22Rv1 (cell line): ENCODE measurements around the gene CACTIN.

Experiments
- H3K27ac ChIP-seq: fragments of 450-650 bp; 2 replicates; pipeline ENCODE4 v1.5.1; 2017
- ZFX ChIP-seq: fragments of 450-650 bp; IDR thresholded peaks from 2 replicates; pipeline ENCODE4 v1.6.1; 2017; ENCODE audit warnings: antibody characterized with exemption, borderline replicate concordance
- TF ChIP-seq, protein P1 (sequence below): fragments of 450-650 bp; IDR thresholded peaks from 2 replicates; pipeline ENCODE4 v1.5.1; 2017; ENCODE audit warnings: mild to moderate bottlenecking

The CACTIN gene

DNA sequence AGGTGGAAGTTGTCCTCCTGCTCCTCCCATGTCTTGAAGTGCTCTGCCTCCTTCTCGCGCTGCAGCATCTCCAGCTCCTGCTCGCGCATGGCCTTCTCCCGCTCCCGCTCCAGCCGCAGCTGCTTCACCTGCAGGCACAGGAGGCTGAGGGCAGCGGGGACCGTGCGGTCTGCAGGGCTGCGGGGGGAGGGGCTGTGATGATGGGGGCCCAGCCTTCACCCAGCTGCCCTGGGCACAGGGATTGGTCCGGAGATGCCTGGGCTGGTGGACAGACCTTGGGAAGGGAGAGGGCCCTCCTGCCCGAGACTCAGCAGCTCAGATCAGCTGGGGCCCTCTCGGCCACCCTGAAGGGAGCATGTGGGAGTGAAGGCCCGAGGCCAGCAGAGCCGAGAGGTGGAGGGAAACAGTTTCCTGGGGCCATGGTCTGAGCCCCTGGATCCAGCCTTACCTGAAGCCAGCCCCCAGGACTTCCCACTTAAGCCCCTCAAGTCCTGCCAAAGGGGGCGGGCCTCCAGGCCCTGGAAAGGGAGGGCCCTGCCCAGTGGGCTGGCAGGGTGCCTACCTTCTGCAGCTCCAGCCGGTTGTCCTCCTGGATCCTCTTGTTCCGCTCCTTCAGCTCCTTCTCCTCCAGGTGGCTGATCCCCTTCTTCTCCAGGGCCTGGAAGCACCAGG, 6.3 kb downstream of the CACTIN start:
- no peak overlapping the region for H3K27ac ChIP-seq
- no peak for TF ChIP-seq ZFX
- TF ChIP-seq, protein P1, sequence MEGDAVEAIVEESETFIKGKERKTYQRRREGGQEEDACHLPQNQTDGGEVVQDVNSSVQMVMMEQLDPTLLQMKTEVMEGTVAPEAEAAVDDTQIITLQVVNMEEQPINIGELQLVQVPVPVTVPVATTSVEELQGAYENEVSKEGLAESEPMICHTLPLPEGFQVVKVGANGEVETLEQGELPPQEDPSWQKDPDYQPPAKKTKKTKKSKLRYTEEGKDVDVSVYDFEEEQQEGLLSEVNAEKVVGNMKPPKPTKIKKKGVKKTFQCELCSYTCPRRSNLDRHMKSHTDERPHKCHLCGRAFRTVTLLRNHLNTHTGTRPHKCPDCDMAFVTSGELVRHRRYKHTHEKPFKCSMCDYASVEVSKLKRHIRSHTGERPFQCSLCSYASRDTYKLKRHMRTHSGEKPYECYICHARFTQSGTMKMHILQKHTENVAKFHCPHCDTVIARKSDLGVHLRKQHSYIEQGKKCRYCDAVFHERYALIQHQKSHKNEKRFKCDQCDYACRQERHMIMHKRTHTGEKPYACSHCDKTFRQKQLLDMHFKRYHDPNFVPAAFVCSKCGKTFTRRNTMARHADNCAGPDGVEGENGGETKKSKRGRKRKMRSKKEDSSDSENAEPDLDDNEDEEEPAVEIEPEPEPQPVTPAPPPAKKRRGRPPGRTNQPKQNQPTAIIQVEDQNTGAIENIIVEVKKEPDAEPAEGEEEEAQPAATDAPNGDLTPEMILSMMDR = no peak

DNA sequence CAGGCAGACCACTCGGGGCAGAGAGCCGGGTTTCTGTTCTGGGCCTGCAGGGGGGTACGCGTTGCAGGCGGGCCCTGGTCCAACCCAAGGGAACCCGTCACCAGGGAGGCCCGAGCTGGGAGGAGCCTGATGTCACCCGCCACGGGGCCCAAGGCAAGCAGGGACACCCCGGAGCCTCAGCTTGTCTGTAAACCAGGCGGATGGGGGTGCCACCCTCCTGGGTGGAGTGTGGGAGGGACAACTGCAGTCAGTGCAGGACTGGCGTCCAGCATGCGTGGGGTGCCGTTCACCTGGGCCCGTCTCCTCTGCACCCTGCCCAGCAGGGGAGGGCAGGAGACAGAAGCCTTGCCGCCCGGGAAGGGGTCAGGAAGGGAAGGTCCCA, 7.0 kb downstream of the CACTIN start:
- no peak overlapping the region for H3K27ac ChIP-seq

DNA sequence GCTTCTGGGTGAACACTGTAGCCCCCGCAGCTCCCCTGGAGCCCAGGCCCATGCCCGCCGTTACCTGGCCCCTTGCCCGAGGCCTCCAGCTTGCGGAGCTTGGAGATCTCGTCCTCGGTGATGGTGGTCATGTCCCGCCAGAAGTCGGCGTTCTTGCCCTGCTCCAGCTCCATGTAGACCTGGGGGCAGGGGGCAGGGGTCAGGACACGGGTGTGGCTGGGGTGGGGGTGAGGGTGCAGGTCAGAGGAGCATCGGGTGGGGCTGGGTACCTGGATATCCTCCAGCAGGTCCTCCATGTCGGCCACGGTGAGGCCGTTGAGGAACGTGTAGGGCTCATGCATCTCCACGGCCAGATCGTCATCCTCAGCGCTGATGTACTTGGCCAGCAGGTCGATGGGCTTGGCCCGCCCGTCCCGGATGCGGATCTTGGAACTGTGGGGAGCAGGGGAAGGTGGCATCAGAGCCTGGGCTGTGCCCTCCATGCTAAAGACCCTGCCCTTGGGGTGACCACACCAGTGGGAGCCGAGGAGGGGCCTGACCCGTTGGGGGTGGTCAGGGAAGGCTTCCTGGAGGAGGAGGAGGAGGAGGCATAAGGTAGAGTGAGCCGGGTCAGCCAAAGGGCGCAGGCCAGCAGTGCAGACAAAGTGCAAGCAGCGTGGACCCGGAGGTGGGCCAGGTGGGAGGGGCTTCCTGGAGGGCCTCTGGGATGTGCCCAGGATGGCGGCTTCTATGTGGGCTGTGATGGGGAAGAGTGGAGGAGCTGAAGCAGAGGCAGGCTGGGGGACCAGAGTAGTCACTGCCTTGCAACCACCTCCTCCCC, 7.6 kb downstream of the CACTIN start:
- TF ChIP-seq, protein P1 = peak; percentile 53
- no peak for TF ChIP-seq ZFX
- H3K27ac ChIP-seq = no peak overlapping the region

More for the DNA sequence above, 7.0 kb downstream of the CACTIN start:
- no peak for TF ChIP-seq ZFX
- TF ChIP-seq, protein P1 = no peak

DNA sequence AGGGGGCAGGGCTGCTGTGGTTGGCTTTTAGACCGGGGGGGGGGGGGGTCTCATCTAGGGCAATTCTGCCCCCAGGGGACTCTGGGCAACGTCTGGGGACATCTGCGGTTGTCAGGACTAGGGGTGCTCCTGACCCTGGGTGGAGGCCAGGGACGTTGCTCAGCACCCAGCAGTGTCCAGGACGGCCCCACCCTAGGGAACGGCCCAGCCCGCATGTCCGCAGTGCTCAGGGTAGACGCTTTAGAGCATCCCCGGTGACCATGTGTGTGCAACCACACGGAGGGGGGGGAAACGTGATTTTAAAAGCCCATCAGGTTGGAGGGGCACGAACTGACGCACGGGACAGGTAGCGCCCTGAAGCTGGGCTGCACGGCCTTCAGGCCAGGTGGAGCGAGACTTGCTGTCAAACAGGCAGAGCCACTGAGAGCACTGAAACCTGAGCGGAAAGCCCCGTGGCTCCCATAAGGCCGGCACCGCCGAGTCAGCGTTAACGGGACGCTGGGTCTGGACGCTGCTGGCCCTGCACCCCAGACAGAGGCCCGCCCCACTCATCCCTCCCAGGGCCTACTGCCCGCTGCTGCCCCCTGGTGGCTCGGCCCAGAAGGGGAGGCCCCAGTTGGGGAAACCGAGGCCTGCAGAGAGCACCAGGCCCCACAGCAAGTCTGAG, 8.3 kb downstream of the CACTIN start:
- no peak for TF ChIP-seq ZFX
- TF ChIP-seq, protein P1 = peak; percentile 91
- no peak overlapping the region for H3K27ac ChIP-seq

DNA sequence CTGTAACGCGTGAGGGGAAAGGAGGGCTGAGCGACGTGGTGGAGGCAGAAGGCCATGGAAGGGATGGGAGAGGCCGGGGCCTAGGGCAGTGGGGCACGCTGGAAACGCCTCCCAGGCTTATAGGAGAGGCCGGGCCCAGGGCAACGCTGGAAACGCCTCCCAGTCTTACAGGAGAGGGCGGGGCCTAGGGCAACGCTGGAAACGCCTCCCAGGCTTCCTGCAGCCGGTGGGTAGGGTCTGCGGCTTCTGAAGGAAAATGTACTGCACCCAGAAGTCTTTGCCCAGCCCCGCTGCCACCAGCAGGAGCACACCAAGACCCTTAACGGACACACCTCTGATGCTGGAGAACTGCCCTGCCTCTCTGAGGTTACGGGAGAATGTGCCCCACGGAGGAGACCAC, 9.1 kb downstream of the CACTIN start:
- TF ChIP-seq ZFX = no peak
- TF ChIP-seq, protein P1 = no peak
- H3K27ac ChIP-seq = no peak overlapping the region

DNA sequence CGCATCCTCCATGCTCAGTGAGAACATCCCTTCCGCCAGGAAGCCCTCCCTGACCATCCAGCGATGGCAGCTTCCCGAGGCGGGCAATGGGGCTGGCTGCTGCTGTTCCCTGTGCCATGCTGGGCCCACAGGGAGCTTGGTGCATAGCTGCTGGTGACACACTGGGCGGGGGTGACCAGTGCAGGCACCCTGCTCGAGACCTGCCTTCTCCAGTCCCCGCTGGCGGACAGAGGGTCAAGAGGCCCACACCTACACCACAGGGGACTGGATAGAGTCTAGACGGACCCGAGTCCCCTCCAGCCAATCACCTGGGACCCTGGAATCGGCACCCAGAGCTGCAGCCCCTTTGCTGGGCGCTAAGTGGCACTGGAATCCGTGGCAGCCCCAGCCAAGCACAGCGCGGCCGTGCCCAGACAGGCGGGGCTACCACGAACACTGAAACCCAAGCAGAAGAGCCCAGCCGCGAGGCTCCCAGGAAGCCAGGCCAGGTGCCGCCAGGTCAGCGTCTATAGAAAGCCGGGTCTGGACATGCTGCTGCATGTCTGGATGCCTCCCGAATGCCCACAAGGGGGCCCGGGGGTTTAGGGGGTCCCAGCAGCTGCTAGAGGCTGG, 11.0 kb downstream of the CACTIN start:
- TF ChIP-seq ZFX = no peak
- TF ChIP-seq, protein P1 = no peak
- H3K27ac ChIP-seq = no peak overlapping the region
